Measurements from ENCODE around the gene GRIN2A.

GRIN2A gene

GRCh38 chr16:10162981-10163380 lies 19.2 kb downstream of the GRIN2A start:
- TF ChIP-seq POLR2AphosphoS5 (IDR thresholded peaks at IDR 0.05; ENCODE audit: low read depth) (no peak), SPI1 (IDR thresholded peaks at IDR 0.05; ENCODE audit: borderline replicate concordance, low read depth) (no peak), GABPA (IDR thresholded peaks at IDR 0.05; ENCODE audit: low read depth) (no peak), REST (IDR thresholded peaks at IDR 0.05; ENCODE audit: insufficient replicate concordance, low read depth) (no peak)
- TF ChIP-seq, protein P1, sequence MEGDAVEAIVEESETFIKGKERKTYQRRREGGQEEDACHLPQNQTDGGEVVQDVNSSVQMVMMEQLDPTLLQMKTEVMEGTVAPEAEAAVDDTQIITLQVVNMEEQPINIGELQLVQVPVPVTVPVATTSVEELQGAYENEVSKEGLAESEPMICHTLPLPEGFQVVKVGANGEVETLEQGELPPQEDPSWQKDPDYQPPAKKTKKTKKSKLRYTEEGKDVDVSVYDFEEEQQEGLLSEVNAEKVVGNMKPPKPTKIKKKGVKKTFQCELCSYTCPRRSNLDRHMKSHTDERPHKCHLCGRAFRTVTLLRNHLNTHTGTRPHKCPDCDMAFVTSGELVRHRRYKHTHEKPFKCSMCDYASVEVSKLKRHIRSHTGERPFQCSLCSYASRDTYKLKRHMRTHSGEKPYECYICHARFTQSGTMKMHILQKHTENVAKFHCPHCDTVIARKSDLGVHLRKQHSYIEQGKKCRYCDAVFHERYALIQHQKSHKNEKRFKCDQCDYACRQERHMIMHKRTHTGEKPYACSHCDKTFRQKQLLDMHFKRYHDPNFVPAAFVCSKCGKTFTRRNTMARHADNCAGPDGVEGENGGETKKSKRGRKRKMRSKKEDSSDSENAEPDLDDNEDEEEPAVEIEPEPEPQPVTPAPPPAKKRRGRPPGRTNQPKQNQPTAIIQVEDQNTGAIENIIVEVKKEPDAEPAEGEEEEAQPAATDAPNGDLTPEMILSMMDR (IDR thresholded peaks at IDR 0.05; ENCODE audit: insufficient read depth, low read length), result no peak
- H3K27me3 ChIP-seq (ENCODE audit: insufficient read depth, poor library complexity, severe bottlenecking), result peaks cover 2% of the 10 kb centered on the region
- H3K4me3 ChIP-seq (replicated peaks; ENCODE audit: insufficient read depth, low read length), result no peak overlapping the region
- no peak for DNase-seq (ENCODE audit: low read depth in 1 of 2, low spot score in 1 of 2)
- no peak overlapping the region for H3K27ac ChIP-seq (replicated peaks)

DNA sequence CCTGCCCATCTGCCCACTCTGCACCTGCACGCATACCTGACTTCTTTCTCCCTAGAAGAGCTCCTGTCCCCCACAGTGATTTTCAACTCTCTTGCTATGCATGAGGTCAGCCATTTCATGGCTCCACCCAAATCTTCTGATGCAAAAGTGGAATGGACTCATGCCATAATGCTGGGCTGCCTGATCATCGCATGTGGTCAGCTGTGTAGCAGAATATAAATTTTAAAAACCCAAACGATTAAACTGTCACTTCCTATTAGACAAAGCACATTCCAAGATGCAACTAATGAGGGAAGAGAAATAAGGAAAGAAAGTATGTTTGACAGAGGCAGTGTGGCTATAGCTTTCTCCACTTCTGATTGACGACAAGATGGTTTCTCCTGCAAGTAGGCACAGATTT lies 26.1 kb downstream of the GRIN2A start:
- TF ChIP-seq SPI1 (IDR thresholded peaks at IDR 0.05; ENCODE audit: borderline replicate concordance, low read depth) (no peak), GABPA (IDR thresholded peaks at IDR 0.05; ENCODE audit: low read depth) (no peak), REST (IDR thresholded peaks at IDR 0.05; ENCODE audit: insufficient replicate concordance, low read depth) (no peak), POLR2AphosphoS5 (IDR thresholded peaks at IDR 0.05; ENCODE audit: low read depth) (no peak)
- H3K27ac ChIP-seq (replicated peaks), result no peak overlapping the region
- H3K27me3 ChIP-seq (ENCODE audit: insufficient read depth, poor library complexity, severe bottlenecking), result no peaks in the 10 kb centered on the region
- no peak overlapping the region for H3K4me3 ChIP-seq (replicated peaks; ENCODE audit: insufficient read depth, low read length)
- DNase-seq (ENCODE audit: low read depth in 1 of 2, low spot score in 1 of 2), result no peak

GRCh38 chr16:10154389-10154788 lies 27.8 kb downstream of the GRIN2A start:
- no peaks in the 10 kb centered on the region for H3K27me3 ChIP-seq (ENCODE audit: insufficient read depth, poor library complexity, severe bottlenecking)
- no peak for DNase-seq (ENCODE audit: low read depth in 1 of 2, low spot score in 1 of 2)
- no peak overlapping the region for H3K4me3 ChIP-seq (replicated peaks; ENCODE audit: insufficient read depth, low read length)
- H3K27ac ChIP-seq (replicated peaks), result no peak overlapping the region
- no peak for TF ChIP-seq POLR2AphosphoS5 (IDR thresholded peaks at IDR 0.05; ENCODE audit: low read depth)
- no peak for TF ChIP-seq GABPA (IDR thresholded peaks at IDR 0.05; ENCODE audit: low read depth)
- TF ChIP-seq REST (IDR thresholded peaks at IDR 0.05; ENCODE audit: insufficient replicate concordance, low read depth), result no peak
- TF ChIP-seq, protein P1 (IDR thresholded peaks at IDR 0.05; ENCODE audit: insufficient read depth, low read length), result no peak
- TF ChIP-seq SPI1 (IDR thresholded peaks at IDR 0.05; ENCODE audit: borderline replicate concordance, low read depth), result no peak

Data from HL-60 (cell line).